HG02970 (cell line): ENCODE measurements around the gene EXOC6.
A peak's percentile ranks its signal among the peaks of the same experiment; 100 is the strongest.

ENCODE experiments used
- ATAC-seq: cut with Tn5 transposase; IDR thresholded peaks from one replicate; pipeline ENCODE4 v1.9.1; 2021; ENCODE audit warnings: mild to moderate bottlenecking, moderate library complexity, moderate number of reproducible peaks; ENCODE audit not compliant: unreplicated experiment, low FRiP score

The EXOC6 gene, protein sequence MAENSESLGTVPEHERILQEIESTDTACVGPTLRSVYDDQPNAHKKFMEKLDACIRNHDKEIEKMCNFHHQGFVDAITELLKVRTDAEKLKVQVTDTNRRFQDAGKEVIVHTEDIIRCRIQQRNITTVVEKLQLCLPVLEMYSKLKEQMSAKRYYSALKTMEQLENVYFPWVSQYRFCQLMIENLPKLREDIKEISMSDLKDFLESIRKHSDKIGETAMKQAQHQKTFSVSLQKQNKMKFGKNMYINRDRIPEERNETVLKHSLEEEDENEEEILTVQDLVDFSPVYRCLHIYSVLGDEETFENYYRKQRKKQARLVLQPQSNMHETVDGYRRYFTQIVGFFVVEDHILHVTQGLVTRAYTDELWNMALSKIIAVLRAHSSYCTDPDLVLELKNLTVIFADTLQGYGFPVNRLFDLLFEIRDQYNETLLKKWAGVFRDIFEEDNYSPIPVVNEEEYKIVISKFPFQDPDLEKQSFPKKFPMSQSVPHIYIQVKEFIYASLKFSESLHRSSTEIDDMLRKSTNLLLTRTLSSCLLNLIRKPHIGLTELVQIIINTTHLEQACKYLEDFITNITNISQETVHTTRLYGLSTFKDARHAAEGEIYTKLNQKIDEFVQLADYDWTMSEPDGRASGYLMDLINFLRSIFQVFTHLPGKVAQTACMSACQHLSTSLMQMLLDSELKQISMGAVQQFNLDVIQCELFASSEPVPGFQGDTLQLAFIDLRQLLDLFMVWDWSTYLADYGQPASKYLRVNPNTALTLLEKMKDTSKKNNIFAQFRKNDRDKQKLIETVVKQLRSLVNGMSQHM

DNA sequence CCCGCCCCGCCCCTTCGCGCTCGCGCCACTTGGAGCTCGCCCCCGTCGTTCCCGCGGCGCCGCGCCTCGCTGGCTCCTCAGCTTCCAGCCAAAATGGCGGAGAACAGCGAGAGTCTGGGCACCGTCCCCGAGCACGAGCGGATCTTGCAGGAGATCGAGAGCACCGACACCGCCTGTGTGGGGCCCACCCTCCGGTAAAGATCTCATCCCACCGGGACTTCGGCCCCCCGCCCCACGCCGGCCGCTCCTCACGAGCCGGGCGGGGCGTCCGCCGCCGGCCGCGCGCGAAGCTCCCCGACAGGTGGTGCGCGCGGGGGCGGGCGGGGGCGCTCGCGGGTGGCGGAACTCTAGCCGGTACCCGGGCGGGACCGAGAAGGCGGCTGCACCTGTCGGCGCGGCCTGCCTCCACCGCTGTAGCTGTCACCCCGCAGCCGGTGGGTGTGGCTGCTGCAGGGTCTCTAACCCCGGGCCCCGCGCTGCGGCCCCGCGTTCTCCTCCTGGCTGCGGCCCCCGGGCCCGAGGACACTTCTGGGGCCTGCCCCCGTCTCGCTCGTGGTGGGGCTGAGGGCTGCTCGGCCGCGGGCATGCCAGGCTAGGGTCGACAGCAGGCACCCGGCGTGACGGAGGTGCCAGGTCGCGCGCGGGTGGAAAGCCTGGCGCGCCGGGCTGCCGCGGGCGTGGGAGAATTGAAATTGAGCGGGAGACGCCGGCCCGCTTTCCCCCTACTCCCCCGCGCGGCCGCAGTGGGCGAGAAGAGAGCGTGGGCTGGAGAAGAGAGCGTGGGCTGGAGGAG, at the start of gene EXOC6:
TSS of gene EXOC6 (plus strand) at position 80 of the 793 bp plus-strand sequence. CDS start at position 94, 14 bp downstream.
- peak; percentile 78 for ATAC-seq

DNA sequence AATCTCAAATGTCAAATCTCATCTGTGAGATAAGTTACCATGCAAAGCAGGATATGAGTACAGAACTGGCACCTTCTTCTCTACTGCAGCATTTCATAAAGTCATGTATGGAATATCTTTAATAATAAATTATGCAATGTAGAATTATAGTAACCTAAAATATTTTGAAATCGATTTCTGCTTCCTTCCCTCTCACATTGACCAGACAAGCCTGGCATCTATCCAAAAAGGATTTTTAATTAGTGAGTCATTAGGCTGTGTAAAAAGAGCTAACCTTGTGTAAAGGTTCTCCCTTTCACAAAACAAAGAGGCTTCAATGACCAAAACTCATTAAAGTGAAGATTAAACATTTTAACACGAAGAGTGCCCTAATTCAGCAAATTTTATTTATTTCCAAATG, 48.8 kb upstream of the EXOC6 start:
- ATAC-seq, result no peak

DNA sequence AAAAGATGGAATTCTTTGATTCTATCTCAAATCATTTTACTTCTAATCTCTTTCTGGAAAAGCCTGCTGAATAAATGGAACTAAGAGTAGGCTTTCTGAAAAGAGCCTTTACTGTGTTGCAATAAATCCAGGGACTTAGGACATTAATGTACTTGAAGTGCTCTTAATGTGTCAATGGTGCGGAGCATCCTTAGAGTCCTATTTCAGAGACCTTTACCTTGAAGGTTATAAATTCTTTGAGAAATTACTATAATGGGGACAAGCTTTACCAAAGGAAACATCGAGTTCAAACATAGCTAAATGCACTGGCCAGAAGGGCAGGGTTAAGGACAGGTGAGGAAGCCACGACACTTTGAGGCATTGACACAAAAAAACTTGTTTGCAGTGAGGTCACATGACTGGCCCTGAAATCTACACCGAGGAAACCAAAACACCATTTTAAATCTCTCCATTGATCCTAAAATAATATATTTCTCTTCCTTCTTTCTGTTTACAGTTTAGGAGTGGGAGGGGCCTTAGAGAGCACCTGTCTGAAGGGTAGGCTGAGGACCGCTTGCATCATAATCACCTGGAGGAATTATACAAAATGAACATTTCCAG, 48.1 kb upstream of the EXOC6 start:
- ATAC-seq, result no peak

DNA sequence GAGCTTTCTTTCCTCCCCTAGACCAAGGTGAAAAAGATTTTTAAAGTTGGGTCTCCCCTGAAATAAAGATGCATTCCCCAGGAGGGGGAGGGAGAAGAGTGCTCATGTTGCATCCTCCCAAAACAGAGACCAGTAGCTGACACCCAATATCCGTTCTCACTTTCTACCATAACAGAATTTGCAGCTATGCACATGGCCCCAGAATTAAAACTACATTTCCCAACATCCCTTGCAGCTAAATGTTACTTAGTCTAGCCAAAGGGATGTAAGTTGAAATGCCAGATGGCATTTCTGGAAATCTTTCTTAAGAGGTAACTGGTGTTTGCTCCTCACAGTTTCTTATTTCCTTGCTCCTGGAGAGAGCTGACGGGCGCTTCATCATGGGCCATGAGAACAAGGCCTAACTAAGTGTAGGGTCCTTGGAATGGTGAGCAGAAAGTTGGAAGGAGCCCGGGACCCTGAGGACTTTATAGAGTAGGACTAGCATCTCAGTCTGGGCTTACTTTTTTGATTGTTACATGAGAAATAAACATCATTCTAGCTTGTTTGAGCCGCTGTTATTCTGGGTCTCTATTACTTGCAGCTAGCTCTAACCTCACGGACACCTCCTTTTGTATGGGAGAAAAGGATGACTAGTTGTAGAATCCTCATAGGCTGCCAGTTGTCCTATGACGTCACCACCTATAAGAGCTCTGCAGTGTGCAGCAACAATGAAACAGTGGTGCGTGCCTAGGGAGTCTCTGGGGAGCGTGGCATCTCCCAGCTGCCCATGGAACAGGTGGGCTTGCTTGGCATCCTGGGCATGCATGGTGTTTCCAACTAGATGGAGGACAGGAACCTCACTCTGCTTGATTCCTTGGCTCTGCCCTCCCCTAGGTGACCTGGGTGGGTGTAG, 46.1 kb upstream of the EXOC6 start:
- ATAC-seq, result no peak

DNA sequence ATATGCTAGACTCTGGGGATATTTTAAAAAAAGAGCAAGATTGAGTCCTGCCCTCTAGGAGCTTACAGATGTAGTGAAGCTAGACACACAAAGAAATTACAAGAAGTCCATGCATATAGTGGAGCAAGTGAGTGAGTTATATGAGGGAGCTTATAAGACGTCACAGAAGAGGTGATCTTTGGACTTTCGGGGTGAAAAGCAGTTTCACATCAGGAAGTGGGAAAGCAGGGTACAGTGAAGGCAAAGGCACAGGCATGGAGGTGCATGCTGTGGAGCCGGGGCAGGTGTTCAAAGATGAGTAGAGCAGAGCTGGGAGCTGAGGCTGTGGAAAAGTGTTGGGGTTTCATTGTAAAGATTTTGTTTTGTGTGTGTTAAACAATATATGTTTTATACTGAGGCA, 38.5 kb upstream of the EXOC6 start:
- no peak for ATAC-seq

DNA sequence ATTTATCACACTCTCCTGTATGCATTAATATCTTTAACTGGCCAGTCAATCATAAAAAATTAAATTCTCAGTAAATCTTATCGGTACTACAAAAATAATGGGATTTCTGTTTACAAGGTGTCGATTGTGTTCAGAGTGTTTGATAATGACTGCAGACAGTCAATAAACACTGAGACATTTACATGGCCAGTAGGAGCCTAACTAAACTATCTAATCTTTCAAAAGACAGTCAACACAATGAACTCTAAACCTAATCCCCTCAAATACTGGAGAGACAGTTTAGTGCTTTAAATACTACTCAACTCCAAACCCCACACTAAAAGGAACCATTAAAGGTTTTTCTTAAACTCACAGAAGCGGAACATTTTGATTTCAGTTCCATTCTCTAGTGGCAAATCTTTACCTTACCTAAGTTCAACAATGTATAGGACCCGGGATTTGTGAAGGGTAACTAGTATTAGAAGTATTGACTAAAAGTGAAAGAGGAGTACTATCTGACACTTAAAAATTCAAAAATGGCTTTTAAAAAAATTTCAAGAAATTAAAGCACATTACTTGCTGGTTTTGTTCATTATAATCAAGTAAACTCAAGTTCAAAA, 37.3 kb upstream of the EXOC6 start:
- no peak for ATAC-seq

DNA sequence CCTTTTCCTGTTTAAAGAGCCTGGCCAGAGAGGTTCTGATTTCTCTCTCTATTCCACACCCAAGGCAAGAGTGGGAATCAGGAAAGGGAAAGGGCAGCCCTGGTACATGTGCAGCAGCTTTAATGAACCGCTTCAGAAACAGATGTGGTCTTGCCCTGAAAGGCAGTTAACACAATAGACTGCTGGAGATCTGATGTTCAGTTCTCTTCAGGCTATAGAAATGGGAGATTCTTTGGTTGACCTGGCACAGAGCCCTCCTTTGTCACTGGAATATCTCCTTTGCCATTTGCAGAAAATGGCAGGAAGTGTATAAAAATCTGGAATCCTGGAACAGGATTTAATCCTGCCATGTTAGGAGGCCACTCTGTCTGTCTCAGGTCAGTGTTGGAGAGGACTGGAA, 36.3 kb upstream of the EXOC6 start:
- ATAC-seq, result no peak

DNA sequence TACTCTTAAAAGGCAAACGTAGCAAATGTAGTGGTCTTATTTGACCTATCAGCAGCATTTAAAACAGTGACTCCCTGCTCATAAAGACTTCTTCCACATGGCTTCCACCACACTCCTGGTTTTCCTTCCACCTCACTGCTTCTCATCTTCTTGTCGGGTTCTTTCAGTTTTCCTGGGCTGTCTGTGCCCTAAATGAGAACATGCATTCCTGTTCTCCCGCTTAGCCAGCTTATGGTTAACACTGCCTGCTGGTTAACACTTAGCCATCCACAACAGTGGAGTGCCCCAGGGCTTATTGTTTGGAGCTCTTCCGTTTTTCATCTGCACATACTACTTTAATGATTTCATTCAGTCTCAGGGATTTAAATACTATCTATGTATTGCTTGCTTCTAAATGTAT, 34.3 kb upstream of the EXOC6 start:
- no peak for ATAC-seq

DNA sequence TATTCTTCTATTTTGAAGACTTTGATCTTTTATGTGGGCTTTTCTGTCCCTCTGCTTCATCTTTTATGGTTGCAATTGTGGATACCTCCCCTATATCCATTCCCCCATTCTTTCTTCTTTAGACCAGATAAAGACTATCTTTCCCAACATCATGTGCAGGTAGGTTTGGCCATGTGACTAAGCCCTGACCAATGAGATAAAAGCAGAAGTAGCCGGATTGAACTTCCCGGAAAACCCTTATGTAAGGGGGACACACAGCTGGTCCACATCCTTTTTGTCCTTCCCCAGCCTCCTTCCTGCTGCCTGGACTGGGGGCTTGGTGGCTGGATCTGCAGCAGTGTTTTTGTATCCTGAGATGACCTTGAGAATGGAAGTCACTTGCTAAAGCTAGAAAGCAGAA, 33.5 kb upstream of the EXOC6 start:
- no peak for ATAC-seq

DNA sequence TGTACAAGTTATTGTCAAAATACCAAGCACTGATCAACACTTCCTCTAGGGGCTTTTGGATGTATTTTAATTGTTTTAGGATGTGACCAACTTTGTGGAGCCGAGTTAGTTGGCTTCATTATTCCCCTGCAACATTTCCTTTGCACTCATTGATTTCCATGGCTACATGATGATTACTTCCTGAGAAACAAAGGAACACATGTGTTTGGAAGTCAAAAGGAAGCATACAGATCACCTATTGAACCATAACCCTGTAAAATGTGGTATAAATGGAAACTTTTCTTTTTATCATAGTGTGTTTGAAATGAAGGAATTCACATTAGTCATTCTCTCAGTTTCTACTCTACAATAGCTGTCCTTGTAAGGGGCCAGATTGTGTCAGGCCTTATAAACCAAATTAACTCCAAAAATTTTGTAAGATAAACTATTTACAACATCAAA, 32.2 kb upstream of the EXOC6 start:
- no peak for ATAC-seq

DNA sequence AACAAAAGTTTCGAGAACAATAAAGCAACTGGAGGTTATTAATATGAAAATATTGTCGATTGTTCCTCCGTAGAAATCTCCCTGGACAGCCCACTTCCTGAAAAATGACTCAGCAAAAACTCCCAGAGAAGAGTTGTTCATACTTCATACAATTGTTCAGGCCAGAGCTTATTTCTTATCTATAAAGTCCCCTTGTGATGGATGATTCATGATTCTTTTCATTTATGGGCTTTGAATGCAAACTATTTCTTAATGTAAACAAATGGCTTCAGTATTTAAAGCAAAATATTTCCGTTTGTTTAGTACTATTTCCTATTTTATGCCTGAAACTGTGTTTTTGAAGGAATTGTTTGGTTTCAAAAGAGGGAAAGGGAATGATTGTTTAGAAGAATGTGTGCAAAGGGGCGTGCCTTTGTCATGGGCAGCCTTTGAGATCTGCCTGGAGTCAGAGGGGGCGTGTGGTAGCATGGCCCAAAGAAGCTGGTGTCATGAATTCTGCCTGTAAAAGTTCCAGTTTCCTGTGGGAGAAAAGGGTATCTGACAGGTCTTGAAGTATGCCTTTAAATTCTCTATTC, 26.2 kb upstream of the EXOC6 start:
- ATAC-seq, result no peak

DNA sequence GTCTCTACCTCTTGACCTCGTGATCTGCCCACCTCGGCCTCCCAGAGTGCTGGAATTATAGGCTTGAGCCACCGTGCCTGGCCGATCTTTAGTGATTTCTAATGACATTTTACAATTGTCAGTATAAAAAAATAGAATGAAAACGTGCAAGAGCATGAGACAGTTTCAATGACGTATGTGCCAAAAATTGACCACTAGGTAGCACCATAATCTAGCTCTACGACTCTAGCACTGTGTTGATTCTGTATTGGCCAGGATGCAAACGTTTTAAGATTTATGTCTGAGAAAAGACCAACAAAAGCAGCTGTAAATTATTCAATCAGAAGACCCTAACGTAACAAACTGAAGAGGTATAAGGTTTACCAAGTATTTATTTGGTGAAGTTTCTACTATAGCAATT, 25.4 kb upstream of the EXOC6 start:
- ATAC-seq, result no peak

DNA sequence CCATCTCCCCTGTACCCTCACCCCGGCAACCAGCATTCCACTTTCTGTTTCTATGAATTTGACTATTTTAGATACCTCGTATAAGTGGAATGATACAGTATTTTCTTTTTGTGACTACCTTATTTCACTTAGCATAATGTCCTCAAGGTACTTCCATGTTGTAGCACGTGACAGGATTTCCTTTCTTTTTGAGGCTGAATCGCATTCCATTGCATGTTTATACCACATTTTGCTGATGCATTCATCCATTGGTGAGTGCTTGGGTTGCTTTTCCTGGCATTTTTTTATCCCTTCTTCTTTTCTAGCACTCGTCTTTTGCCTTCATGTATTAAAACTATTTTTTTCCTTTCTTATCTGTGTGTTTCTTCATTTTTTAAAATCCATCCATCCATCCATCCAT, 22.3 kb upstream of the EXOC6 start:
- no peak for ATAC-seq

DNA sequence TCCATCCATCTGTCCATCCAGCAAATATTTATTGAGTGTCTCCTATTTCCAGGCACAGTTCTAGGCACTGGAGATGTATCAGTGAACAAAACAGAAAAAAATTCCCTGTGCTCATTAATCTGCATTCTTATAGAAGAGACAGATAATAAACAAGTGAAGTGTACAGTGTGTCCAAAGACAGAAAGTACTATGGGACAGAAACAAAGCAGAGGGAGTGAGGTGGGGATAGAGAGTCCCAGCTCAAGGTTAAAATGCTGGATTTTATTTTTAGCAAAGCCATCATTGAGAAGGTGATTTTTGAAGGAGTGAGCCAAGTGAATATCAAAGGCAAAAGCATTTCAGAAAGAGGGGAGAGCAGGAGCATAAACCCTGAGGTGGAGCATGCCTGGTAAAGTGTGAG, 21.8 kb upstream of the EXOC6 start:
- no peak for ATAC-seq

DNA sequence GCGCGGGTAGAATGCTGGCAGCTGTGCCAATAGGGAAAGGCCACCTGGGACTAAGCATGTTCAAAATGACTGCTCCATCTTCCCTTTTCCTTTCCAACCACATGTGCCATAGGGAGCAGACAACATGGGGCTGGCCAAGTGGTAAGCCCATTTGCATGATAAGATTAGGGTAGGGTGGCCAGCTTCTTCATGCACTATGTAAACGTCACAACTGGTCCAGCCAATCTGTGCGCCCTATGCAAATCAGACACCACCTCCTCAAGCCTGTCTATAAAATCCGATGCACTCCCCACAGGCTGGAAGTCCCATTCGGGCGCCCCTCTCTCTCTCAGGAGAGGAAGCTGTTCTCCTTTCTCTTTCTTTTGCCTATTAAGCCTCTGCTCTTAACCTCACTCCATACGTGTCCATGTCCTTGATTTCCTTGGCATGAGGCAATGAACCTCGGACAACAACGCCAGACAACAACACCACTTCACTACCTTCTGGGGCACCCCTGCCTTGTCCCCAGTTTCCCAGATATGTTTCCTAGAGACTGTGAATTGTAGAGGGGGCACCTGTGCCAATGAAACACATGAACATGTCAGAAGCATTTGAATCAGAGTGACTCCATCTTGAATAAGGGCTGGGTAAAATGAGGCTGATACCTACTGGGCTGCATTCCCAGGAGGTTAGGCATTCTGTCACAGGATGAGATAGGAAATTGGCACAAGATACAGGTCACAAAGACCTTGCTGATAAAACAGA, 19.1 kb upstream of the EXOC6 start:
- no peak for ATAC-seq

DNA sequence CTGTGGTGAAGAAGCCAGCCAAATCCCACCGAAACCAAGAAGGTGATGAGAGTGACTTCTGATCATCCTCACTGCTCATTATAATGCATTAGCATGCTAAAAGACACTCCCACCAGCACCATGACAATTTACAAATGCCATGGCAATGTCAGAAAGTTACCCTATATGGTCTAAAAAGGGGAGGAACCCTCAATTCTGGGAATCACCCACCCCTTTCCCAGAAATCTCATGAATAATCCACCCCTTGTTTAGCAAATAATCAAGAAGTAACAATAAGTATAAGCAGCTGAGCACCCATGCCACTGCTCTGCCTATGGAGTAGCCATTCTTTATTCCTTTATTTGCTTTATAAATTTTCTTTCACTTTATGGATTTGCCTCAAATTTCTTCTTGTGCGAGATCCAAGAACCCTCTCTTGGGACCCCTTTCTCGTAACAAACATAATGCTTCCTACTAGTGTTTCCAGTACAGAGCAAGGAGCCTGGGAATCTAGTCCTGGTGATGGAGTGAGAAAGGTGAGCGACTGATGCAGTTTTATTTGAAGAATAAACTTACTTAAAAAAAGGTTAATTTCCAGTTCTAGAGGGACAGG, 18.4 kb upstream of the EXOC6 start:
- no peak for ATAC-seq

DNA sequence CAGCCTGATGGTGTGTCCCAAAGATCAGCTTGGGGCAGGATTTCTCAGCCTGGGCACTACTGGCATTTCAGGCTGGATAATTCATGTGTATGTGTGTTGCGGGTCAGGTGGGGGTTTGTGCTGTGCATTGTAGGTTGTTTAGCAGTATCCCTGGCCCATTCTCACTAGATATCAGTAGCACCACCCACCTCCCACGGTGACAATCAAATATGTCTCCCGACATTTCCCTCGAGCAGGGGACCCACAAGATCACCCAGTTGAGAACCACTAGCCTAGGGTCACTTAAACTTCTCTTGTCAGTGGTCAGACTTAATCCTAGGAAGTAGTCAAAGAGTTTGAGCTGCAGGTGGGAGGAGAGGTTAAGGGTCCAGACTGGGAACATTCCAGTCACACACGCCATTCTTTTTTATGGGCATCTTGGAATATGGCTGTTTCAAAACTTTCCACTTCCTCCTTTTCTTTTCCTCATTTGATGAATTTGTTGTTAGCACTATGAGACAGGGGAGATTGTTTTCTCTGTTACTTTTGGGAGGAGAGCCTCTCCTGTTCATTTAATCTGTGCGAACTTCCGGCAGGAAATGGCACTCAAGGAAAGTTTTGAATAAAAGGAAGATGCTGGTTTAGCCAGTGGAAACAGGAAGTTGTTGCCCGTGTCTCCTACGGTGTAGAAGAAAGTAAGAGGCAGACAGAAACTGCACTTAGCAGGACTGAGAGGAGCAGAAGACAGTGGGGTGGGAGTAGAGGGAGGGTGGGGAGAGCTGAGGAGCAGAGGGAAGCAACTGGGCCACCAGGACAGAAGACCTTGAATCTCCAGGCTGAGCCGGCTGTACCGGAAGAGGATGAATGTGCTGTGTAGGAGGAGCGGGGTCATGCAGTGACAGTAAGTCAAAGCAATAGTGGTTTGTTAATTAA, 17.6 kb upstream of the EXOC6 start:
- no peak for ATAC-seq
